Glomerular visceral epithelial cell (primary cell): Measurements from ENCODE around the gene MYH15.

Source experiments
- DNase-seq: peaks from one replicate; pipeline ENCODE4 v3.0.0-alpha.2; 2016; ENCODE audit errors: extremely low spot score

The MYH15 gene

GRCh38 chr3:108472001-108472591 lies 38.3 kb downstream of the MYH15 start:
- peak; percentile 60 for DNase-seq

- DNase-seq = no peak
Measured at GRCh38 chr3:108471426-108471825, 39.0 kb downstream of the MYH15 start.

GRCh38 chr3:108469126-108469525 lies 41.3 kb downstream of the MYH15 start:
- DNase-seq = no peak

- DNase-seq = no peak
Measured at GRCh38 chr3:108468577-108468976, 41.8 kb downstream of the MYH15 start.

- DNase-seq = no peak
Measured at GRCh38 chr3:108462899-108463298, 47.5 kb downstream of the MYH15 start.

- DNase-seq = no peak
Measured at GRCh38 chr3:108461661-108462111, 48.7 kb downstream of the MYH15 start.

- no peak for DNase-seq
Measured at GRCh38 chr3:108459225-108459624, 51.2 kb downstream of the MYH15 start.

GRCh38 chr3:108455212-108455705 lies 55.1 kb downstream of the MYH15 start:
- no peak for DNase-seq

- no peak for DNase-seq
Measured at GRCh38 chr3:108453565-108453964, 56.8 kb downstream of the MYH15 start.

- no peak for DNase-seq
Measured at GRCh38 chr3:108450444-108450843, 60.0 kb downstream of the MYH15 start.

GRCh38 chr3:108448593-108448992 lies 61.8 kb downstream of the MYH15 start:
- DNase-seq = no peak

GRCh38 chr3:108447096-108447847 lies 63.1 kb downstream of the MYH15 start:
- DNase-seq = no peak

GRCh38 chr3:108442281-108442680 lies 68.1 kb downstream of the MYH15 start:
- DNase-seq = no peak

GRCh38 chr3:108441518-108441917 lies 68.9 kb downstream of the MYH15 start:
- no peak for DNase-seq

GRCh38 chr3:108441071-108441507 lies 69.3 kb downstream of the MYH15 start:
- no peak for DNase-seq

GRCh38 chr3:108438542-108438941 lies 71.9 kb downstream of the MYH15 start:
- DNase-seq = no peak

- no peak for DNase-seq
Measured at GRCh38 chr3:108437439-108437838, 73.0 kb downstream of the MYH15 start.

- DNase-seq = no peak
Measured at GRCh38 chr3:108433928-108434327, 76.5 kb downstream of the MYH15 start.

- no peak for DNase-seq
Measured at GRCh38 chr3:108432431-108432830, 78.0 kb downstream of the MYH15 start.

- DNase-seq = no peak
Measured at GRCh38 chr3:108430540-108430939, 79.9 kb downstream of the MYH15 start.

GRCh38 chr3:108428586-108428985 lies 81.8 kb downstream of the MYH15 start:
- no peak for DNase-seq

GRCh38 chr3:108420926-108421325 lies 89.5 kb downstream of the MYH15 start:
- DNase-seq = peak; percentile 7
